ENCODE results near the gene C12orf57. TPM values are rescaled to one million over a fixed set of nuclear protein-coding genes. Genes with fewer than 3 reads are reported as not detected.
"Not testable (repeated sequence)": the region's sequence is repeated elsewhere in the genome, so short reads cannot be mapped to it uniquely, and the experiment has no call there.

Gene C12orf57, protein sequence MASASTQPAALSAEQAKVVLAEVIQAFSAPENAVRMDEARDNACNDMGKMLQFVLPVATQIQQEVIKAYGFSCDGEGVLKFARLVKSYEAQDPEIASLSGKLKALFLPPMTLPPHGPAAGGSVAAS
- 100 to 1,000 TPM; 326 to 584 (median 368) TPM for polyA plus RNA-seq

DNA sequence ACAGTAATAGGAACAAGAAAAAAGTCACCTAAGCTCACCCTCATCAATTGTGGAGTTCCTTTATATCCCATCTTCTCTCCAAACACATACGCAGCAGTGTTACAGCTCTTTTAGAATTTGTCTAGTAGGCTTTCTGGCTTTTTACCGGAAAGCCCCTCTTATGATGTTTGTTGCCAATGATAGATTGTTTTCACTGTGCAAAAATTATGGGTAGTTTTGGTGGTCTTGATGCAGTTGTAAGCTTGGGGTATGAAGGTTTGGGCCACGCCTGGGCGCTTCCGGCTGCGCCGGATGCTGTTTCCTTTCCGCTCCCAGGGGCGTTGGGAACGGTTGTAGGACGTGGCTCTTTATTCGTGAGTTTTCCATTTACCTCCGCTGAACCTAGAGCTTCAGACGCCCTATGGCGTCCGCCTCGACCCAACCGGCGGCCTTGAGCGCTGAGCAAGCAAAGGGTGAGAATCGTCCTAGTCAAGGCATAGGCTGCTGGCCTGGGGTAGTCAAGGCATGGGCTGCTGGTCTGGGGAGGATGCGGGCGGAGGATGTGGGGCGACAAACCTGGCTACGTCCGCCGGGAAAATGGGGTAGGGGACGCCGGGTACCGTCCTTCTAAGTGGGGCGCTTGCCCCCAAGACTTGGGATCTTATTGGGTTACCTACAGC lies at the start of gene C12orf57, which contains the start of gene RNU7-1:
Gene C12orf57 (plus strand): TSS at position 301 of the 659 bp plus-strand sequence. CDS start 100 bp downstream, at position 401.
Gene RNU7-1 (plus strand): TSS at position 95 of the 659 bp plus-strand sequence.
- peak within 1 kb of the TSS; percentile 97 for H3K27ac ChIP-seq (ENCODE audit: low read depth, low read length)
- 0% methylated on average over 31 of the region's 31 CpGs for WGBS, 3 donors

DNA sequence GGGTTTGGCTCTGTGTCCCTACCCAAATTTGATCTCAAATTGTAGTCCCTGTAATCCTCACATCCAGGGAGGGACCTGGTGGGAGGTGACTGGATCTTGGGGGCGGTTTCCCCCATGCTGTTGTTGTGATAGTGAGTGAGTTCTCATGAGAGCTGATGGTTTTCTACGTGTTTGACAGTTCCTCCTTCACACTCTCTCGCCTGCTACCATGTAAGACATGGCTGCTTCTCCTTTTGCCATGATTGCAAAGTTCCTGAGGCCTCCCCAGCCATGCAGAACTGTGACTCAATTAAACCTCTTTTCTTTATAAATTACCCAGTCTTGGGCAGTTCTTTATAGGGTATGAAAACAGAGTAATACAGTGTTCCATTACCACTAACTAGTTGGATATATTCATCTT lies 49.5 kb upstream of the C12orf57 start:
- no peak overlapping the region for H3K27ac ChIP-seq (ENCODE audit: low read depth, low read length)
- WGBS, 3 donors = 64 to 94% (median 80%) methylated on average over 3 of the region's 3 CpGs

DNA sequence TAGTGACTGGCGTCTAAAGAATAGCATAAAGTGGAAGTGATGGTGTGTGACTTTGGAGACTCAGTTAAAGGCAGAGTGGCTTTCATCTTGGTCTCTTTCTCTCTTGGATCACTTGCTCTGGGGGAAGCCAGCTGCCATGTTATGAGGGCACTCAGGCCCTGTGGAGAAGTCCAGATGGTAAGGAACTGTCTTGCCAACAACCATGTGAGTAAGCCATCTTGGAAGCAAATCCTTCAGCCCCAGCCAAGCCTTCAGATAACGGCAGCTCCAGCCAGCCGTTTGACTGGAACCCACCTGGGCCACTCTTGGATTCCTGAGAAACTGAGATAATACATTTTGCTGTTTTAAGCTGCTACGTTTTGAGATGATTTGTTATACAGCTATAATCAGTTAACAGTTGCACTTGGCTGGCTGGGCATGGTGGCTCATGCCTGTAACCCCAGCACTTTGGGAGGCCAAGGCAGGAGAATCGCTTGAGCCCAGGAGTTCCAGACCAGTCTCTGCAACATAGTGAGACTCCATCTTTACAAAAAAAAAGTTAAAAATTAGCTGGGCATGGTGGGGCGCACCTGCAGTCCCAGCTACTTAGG lies 46.9 kb upstream of the C12orf57 start:
- 66 to 89% (median 83%) methylated on average over 6 of the region's 6 CpGs for WGBS, 3 donors
- no peak overlapping the region for H3K27ac ChIP-seq (ENCODE audit: low read depth, low read length)

DNA sequence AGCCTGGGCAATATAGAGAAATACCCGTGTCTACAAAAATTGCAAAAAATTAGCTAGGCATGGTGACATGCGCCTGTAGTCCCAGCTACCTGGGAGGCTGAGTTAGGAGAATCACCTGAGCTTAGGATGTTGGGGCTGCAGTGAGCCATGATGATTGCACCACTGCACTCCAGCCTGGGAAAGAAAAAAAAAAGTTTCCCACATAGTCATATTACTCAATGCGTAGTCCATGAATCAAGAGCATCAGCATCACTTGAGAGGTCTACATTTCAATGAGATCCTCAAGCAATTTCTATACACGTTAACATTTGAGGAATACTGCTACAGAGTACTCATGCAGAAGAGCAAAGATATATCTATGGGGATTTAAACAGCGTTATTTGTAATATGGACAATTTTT lies 44.4 kb upstream of the C12orf57 start:
- 62 to 86% (median 63%) methylated on average over 5 of the region's 5 CpGs for WGBS, 3 donors

DNA sequence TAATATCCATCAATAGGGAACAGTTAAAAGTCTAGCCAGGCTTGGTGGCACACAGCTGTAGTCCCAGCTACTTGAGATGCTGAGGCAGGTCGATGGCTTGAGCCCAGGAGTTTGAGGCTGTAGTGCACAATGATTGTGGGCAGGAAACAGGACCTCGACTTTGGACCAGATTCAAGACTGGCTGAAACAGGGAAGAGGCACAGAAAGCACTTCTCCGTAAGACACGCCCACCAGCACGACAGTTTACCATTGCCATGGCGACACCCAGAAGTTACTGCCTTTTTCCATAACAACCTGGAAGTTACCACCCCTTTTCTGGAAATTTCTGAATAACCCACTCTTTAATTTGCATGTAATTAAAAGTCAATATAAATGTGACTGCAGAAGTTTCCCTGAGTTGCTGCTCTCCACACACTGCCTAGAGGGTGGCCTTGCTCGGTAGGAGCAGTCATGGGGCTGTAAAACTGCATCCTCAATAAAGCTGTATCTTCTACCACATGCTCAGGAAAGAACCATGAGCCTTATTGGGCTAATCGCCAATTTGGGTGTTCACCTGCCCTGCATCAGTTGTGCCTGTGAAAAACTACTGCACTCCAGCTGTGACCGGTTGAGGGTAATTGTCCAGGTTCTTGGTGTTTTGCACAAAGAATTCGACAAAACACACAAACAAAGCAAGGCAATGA lies 43.8 kb upstream of the C12orf57 start:
- 41 to 43% (median 41%) methylated on average over 10 of the region's 10 CpGs for WGBS, 3 donors
- H3K27ac ChIP-seq (ENCODE audit: low read depth, low read length) = no peak overlapping the region

More for the DNA sequence above, 44.4 kb upstream of the C12orf57 start:
- H3K27ac ChIP-seq (ENCODE audit: low read depth, low read length) = no peak overlapping the region

DNA sequence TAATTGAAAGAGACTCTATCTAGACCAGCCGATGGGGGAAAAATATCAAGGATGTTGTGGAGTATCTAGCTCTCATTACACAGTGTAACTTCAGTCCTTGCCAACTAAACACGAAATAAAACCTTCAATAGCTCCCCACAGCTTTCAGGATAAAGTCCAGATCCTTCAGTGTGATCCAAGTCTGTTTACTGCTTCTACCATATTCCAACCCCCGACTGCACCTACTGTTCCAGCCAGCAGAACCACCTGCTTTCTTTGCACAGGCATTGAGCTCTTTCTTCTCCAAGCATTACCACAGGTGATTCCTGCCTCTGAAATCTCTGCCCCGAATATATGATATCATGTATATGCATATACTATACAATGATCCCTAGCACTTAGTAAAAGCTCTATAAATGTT lies 41.4 kb upstream of the C12orf57 start:
- no peak overlapping the region for H3K27ac ChIP-seq (ENCODE audit: low read depth, low read length)
- 74 to 82% (median 81%) methylated on average over 4 of the region's 4 CpGs for WGBS, 3 donors

GRCh38 chr12:6903722-6904121 lies 40.1 kb upstream of the C12orf57 start:
- 48 to 70% (median 49%) methylated on average over 1 of the region's 1 CpG for WGBS, 3 donors
- H3K27ac ChIP-seq (ENCODE audit: low read depth, low read length) = no peak overlapping the region

GRCh38 chr12:6904280-6905276 lies 39.2 kb upstream of the C12orf57 start, which contains the start of gene LRRC23:
TSS of gene LRRC23 (plus strand) at chr12:6904822. CDS start at chr12:6905634, 812 bp downstream.
- WGBS, 3 donors = 4 to 5% (median 5%) methylated on average over 34 of the region's 34 CpGs
- no peak within 1 kb of the TSS for H3K27ac ChIP-seq (ENCODE audit: low read depth, low read length)

DNA sequence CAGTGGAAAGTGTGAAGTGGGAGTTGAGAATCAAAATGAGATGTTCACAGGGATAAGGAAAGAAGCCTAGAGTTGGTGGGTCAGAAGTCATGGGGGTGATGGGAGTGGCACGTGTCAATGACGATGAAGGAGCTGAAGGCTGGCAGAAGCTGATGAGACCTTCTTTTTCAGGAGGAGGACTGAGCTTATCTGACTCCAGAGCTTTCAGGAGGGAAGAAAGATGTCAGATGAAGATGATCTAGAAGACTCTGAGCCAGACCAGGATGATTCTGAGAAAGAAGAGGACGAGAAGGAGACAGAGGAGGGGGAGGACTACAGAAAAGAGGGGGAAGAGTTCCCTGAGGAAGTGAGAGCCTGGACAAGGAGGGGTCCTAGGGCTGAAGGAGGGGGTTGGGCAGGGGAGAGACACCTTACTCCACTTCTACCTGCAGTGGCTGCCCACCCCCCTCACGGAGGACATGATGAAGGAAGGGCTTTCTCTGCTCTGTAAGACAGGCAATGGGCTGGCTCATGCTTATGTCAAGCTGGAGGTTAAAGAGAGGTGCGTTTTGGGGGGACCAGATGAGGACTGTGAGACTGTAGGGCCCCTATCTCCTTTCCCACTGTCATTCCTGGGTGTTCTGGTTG lies 38.3 kb upstream of the C12orf57 start:
- H3K27ac ChIP-seq (ENCODE audit: low read depth, low read length) = no peak overlapping the region
- WGBS, 3 donors = 63 to 75% (median 64%) methylated on average over 5 of the region's 5 CpGs

GRCh38 chr12:6908141-6908540 lies 35.7 kb upstream of the C12orf57 start:
- 94 to 97% (median 95%) methylated on average over 11 of the region's 11 CpGs for WGBS, 3 donors
- not testable (repeated sequence) for H3K27ac ChIP-seq (ENCODE audit: low read depth, low read length)

- WGBS, 3 donors = 91 to 92% (median 91%) methylated on average over 4 of the region's 4 CpGs
Observed at GRCh38 chr12:6909421-6910145, 34.2 kb upstream of the C12orf57 start.

GRCh38 chr12:6912164-6912935 lies 31.5 kb upstream of the C12orf57 start:
- 78 to 95% (median 91%) methylated on average over 15 of the region's 15 CpGs for whole genome bisulfite sequencing, 3 donors
- H3K27ac ChIP-seq (ENCODE audit: low read depth, low read length) = no peak overlapping the region

More at GRCh38 chr12:6909421-6910145, 34.2 kb upstream of the C12orf57 start:
- no peak overlapping the region for H3K27ac ChIP-seq (ENCODE audit: low read depth, low read length)

DNA sequence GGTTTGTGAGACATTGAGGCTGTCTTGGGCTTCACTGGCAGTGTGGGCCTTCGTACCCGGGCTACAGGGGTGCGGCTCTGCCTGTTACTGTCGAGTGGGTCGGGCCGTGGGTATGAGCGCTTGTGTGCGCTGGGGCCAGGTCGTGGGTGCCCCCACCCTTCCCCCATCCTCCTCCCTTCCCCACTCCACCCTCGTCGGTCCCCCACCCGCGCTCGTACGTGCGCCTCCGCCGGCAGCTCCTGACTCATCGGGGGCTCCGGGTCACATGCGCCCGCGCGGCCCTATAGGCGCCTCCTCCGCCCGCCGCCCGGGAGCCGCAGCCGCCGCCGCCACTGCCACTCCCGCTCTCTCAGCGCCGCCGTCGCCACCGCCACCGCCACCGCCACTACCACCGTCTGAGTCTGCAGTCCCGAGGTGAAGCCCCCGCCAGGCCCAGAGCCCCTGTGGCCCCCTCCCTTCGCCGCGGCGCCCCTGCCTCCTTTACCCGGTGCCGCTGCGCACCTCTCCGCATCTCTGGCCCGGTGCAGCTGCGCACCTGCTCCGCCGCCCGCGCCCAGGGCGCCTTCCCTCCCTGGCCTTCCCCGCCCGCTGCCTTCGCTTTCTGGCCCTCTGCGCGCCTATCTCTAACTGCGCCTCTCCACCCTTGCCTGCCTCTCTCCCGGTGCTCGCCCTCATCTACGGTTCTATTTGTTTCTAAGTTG lies 29.4 kb upstream of the C12orf57 start, which contains the start of gene ENO2:
Gene ENO2 (plus strand): TSS at position 335 of the 701 bp plus-strand sequence. CDS start 1,253 bp downstream, outside the sequence.
- no peak within 1 kb of the TSS for H3K27ac ChIP-seq (ENCODE audit: low read depth, low read length)
- WGBS, 3 donors = 0 to 1% (median 1%) methylated on average over 49 to 68 of the region's 68 CpGs

- no peak overlapping the region for H3K27ac ChIP-seq (ENCODE audit: low read depth, low read length)
- 17 to 25% (median 23%) methylated on average over 27 to 29 of the region's 29 CpGs for WGBS, 3 donors
Observed at GRCh38 chr12:6914947-6915788, 28.7 kb upstream of the C12orf57 start.
